ENCODE data around the gene RTTN.

Gene RTTN

DNA sequence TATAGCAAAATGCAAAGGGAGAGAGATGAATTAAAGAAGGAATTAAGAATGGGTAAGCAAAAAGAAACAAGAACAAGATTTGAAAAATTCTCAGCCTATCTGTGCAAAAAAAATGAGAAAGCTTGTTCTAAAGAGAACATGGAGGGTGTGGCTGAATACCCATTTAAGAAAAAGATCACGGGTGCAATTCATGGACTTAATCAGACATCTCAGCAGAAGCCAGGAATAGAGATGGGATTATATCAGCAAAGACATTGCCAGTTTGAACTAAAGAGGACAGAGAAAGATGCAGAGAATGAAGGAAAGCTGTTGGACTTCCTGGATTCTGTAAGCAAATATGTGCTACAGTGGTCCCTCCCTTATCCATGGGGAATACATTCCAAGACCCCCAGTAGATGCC lies 115.6 kb downstream of the RTTN start:
- Histone ChIP-seq H3K27ac (no peak overlapping the region), H3K9me3 (no peaks in the 10 kb centered on the region), H3K4me1 (ENCODE audit: control insufficient read depth in 1 of 2, insufficient read depth in 1 of 2, low read depth in 1 of 2, low read length in 1 of 2) (no peaks in the 10 kb centered on the region), H3K27me3 (no peaks in the 10 kb centered on the region), H3K36me3 (no peaks in the 10 kb centered on the region), H3K4me3 (ENCODE audit: low read depth in 1 of 2, low read length in 1 of 2) (no peak overlapping the region)
- TF ChIP-seq, protein P1, sequence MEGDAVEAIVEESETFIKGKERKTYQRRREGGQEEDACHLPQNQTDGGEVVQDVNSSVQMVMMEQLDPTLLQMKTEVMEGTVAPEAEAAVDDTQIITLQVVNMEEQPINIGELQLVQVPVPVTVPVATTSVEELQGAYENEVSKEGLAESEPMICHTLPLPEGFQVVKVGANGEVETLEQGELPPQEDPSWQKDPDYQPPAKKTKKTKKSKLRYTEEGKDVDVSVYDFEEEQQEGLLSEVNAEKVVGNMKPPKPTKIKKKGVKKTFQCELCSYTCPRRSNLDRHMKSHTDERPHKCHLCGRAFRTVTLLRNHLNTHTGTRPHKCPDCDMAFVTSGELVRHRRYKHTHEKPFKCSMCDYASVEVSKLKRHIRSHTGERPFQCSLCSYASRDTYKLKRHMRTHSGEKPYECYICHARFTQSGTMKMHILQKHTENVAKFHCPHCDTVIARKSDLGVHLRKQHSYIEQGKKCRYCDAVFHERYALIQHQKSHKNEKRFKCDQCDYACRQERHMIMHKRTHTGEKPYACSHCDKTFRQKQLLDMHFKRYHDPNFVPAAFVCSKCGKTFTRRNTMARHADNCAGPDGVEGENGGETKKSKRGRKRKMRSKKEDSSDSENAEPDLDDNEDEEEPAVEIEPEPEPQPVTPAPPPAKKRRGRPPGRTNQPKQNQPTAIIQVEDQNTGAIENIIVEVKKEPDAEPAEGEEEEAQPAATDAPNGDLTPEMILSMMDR (IDR thresholded peaks at IDR 0.05), result no peak

DNA sequence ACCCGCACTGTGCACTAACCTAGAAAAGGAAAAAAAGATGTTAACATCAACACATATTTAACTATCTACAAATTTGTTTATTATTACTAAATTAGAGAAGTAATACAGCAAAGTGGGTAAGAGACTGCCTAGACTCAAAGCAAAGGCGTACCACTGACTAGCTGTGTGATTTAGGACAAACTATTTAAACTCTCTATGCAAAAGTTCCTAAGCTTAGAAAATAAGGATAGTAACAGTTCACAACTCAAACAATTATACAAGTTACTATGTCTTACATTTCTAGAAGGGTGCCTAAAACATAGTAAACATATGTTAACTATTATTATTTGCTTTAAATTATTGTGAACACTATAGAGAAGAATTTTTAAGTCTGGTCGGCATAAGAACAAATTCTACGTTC lies 119.4 kb downstream of the RTTN start:
- no peaks in the 10 kb centered on the region for H3K27me3 ChIP-seq
- no peaks in the 10 kb centered on the region for H3K9me3 ChIP-seq
- H3K4me1 ChIP-seq (ENCODE audit: control insufficient read depth in 1 of 2, insufficient read depth in 1 of 2, low read depth in 1 of 2, low read length in 1 of 2), result no peaks in the 10 kb centered on the region
- H3K4me3 ChIP-seq (ENCODE audit: low read depth in 1 of 2, low read length in 1 of 2), result no peak overlapping the region
- H3K36me3 ChIP-seq, result no peaks in the 10 kb centered on the region
- no peak overlapping the region for H3K27ac ChIP-seq
- TF ChIP-seq, protein P1 (IDR thresholded peaks at IDR 0.05), result no peak

DNA sequence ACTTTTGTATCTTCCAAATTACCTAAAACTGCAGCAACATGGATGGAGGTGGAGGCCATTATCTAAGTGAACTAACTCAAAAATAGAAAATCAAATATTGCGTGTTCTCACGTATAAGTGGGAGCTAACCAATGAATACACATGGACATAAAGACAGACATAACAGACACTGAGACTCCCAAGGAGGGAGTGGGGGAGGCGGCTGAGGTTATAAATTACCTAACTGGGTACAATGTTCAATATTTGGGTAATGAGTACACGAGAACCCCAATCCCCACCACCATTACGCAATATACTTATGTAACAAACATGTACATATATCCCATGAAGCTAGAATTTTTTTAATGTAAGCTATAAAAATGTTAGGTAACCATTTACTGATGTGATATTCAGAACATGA lies 119.8 kb downstream of the RTTN start:
- Histone ChIP-seq H3K27ac (no peak overlapping the region), H3K4me1 (ENCODE audit: control insufficient read depth in 1 of 2, insufficient read depth in 1 of 2, low read depth in 1 of 2, low read length in 1 of 2) (no peaks in the 10 kb centered on the region), H3K27me3 (no peaks in the 10 kb centered on the region), H3K9me3 (no peaks in the 10 kb centered on the region), H3K4me3 (ENCODE audit: low read depth in 1 of 2, low read length in 1 of 2) (no peak overlapping the region), H3K36me3 (no peaks in the 10 kb centered on the region)
- TF ChIP-seq, protein P1 (IDR thresholded peaks at IDR 0.05), result no peak

DNA sequence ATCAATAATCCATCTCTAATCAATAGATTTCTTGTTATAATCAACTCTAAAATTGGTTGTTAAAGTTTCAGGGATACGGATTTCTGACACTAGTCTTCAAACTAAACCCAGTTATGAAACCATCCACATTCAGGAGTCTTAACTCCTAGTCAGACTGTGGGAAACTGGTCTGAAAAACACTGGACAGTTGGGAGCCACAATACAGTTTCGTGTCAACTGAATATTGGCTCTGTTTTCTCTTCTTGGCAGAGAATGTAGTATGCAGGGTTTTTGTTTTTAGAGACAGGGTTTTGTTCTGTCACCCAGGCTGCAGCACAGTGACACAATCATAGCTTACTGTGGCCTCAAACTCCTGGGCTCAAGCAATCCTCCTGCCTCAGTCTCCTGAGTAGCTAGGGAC lies 123.1 kb downstream of the RTTN start:
- Histone ChIP-seq H3K4me1 (ENCODE audit: control insufficient read depth in 1 of 2, insufficient read depth in 1 of 2, low read depth in 1 of 2, low read length in 1 of 2) (no peaks in the 10 kb centered on the region), H3K36me3 (no peaks in the 10 kb centered on the region), H3K9me3 (no peaks in the 10 kb centered on the region), H3K27me3 (no peaks in the 10 kb centered on the region), H3K4me3 (ENCODE audit: low read depth in 1 of 2, low read length in 1 of 2) (no peak overlapping the region), H3K27ac (no peak overlapping the region)
- TF ChIP-seq, protein P1 (IDR thresholded peaks at IDR 0.05), result no peak

DNA sequence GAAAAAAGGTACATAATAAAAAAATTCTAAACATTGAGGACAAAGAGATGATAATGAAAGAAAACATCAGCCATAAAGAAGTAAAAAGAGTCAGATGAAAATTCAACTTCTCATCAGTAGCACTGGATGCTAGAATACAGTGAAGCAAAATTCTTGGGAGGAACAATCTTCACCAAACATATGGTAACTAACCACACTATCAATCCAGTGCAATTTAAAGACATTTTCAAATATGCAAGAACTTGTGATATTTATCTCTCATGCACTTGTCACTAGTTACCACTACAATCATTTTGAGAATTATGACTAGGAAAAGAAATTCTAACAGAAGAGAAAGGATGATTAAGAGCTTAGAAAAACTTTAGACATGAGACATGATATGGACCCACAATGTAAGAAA lies 127.4 kb downstream of the RTTN start:
- TF ChIP-seq, protein P1 (IDR thresholded peaks at IDR 0.05), result no peak
- Histone ChIP-seq H3K4me1 (ENCODE audit: control insufficient read depth in 1 of 2, insufficient read depth in 1 of 2, low read depth in 1 of 2, low read length in 1 of 2) (no peaks in the 10 kb centered on the region), H3K4me3 (ENCODE audit: low read depth in 1 of 2, low read length in 1 of 2) (no peak overlapping the region), H3K27ac (no peak overlapping the region), H3K36me3 (peaks cover 4% of the 10 kb centered on the region), H3K27me3 (no peaks in the 10 kb centered on the region), H3K9me3 (no peaks in the 10 kb centered on the region)

DNA sequence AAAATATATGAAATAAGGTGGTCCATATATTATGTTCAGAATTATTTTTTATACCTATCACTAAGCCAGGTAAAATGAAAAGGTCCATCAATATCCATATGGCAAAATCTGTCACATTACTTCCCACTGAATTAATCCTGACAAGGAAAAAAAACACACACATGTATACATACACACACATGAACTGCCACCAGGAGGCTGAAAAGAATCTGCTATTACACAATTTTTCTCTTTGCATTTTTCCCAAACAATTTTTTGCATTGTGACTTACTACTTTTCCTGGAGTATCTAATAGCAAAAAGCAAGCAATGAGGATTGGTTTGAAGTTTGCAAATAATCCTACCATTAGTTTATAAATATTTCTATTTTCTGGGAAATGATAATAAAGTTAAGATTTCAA lies 129.6 kb downstream of the RTTN start:
- Histone ChIP-seq H3K9me3 (no peaks in the 10 kb centered on the region), H3K27me3 (no peaks in the 10 kb centered on the region), H3K4me1 (ENCODE audit: control insufficient read depth in 1 of 2, insufficient read depth in 1 of 2, low read depth in 1 of 2, low read length in 1 of 2) (no peaks in the 10 kb centered on the region), H3K36me3 (peaks cover 8% of the 10 kb centered on the region), H3K27ac (no peak overlapping the region), H3K4me3 (ENCODE audit: low read depth in 1 of 2, low read length in 1 of 2) (no peak overlapping the region)
- TF ChIP-seq, protein P1 (IDR thresholded peaks at IDR 0.05), result no peak

Measured in neutrophil (primary cell).